ENCODE measurements around the gene TAF4. TPM values are rescaled to one million over a fixed set of nuclear protein-coding genes. Genes with fewer than 3 reads are reported as not detected.
A peak's percentile ranks its signal among the peaks of the same experiment; 100 is the strongest.

TAF4 gene
- total RNA-seq, 1 experiment from 2014 or later, result 21.0 TPM

GRCh38 chr20:61967300-61967699 is 98.4 kb downstream of the TAF4 start:
- BruUV-seq (replicated peaks), result no TSS peak
- DNase-seq (ENCODE audit: low read depth, low spot score) (no peak), ATAC-seq (no peak)
- H3K27me3 ChIP-seq (ENCODE audit: control insufficient read depth, insufficient read depth, low read length), result no peaks in the 10 kb centered on the region
- H3K9me3 ChIP-seq (ENCODE audit: control insufficient read depth, insufficient read depth, low read depth, low read length), result no peaks in the 10 kb centered on the region
- in situ Hi-C loops (cut with HindIII; ENCODE audit: low pct_unique_long_range_greater_than_20kb, low sequenced_read_pairs), result no loop called here
- ChIA-PET POLR2A (no interaction called here), CTCF (interaction anchor here (0.6 kb wide), 1 partner anchor 605 kb away, joined by 3 read pairs; no protein-coding TSS in a partner anchor)
- H3K4me1 ChIP-seq (ENCODE audit: control insufficient read depth, insufficient read depth, low read length), result no peaks in the 10 kb centered on the region
- H3K27ac ChIP-seq (ENCODE audit: low read length), result no peak overlapping the region
- H3K4me3 ChIP-seq (ENCODE audit: low read depth in 2 of 2, low read length in 2 of 2), result no peak overlapping the region
- no peaks in the 10 kb centered on the region; the same call in 1 of the 2 replicates for H3K36me3 ChIP-seq (ENCODE audit: control insufficient read depth, insufficient read depth, low read length)
- intact Hi-C loops (cut with micrococcal nuclease; ENCODE audit: unreplicated experiment), result no loop called here
- no peak for TF ChIP-seq SIN3A (IDR thresholded peaks at IDR 0.05; ENCODE audit: borderline replicate concordance, insufficient read depth, low read depth, low read length)
- no peak for TF ChIP-seq CTCF (IDR thresholded peaks at IDR 0.05)

DNA sequence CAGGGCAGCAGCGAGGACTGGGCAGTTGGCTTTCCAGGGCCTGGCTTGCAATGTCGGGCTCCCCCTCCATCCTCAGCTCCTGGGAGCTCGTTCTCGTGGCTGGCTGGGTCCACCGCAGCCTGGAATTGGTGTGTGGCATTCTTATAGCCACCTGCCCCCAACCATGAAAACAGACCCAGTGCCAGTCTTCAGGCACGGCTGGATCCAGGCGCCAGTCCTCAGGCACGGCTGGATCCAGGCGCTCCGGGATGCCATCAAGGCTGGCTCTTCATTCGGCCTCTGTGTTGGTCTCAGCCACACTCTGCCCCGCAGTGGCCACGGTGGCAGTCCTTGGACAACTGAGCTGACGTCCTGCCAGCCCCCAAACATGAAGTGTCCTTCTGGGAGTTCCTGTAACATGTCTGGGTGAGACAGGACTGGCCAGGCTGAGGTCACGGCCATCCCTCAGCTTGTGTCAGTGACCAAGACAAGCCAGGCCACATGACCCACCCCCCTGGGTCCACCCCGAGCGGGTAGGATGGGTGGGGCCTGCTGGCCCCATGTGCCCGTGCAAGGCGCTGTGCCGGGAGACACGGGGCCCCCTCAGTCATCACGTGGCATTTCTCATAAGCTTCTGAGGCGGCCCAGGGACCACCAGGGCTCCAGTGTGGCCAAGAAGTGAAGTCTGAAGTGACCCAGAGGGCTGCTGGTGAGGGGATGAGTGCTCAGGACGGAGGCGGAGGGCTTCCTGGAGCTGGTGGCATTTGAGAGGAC is 99.0 kb downstream of the TAF4 start:
- no peaks in the 10 kb centered on the region for H3K9me3 ChIP-seq (ENCODE audit: control insufficient read depth, insufficient read depth, low read depth, low read length)
- in situ Hi-C loops (cut with HindIII; ENCODE audit: low pct_unique_long_range_greater_than_20kb, low sequenced_read_pairs), result no loop called here
- H3K4me1 ChIP-seq (ENCODE audit: control insufficient read depth, insufficient read depth, low read length), result no peaks in the 10 kb centered on the region
- intact Hi-C loops (cut with micrococcal nuclease; ENCODE audit: unreplicated experiment), result no loop called here
- TF ChIP-seq TCF7L2 (IDR thresholded peaks at IDR 0.05; ENCODE audit: low read depth, low read length) (no peak), SIN3A (IDR thresholded peaks at IDR 0.05; ENCODE audit: borderline replicate concordance, insufficient read depth, low read depth, low read length) (no peak), POLR2AphosphoS5 (IDR thresholded peaks at IDR 0.05; ENCODE audit: low read depth, low read length) (no peak), CTCF (IDR thresholded peaks at IDR 0.05) (no peak), REST (IDR thresholded peaks at IDR 0.05; ENCODE audit: insufficient read depth in 1 of 2, low read depth in 2 of 2, low read length in 1 of 2) (no peak)
- BruUV-seq (replicated peaks), result no TSS peak
- H3K27ac ChIP-seq (ENCODE audit: low read length), result no peak overlapping the region
- no peaks in the 10 kb centered on the region for H3K27me3 ChIP-seq (ENCODE audit: control insufficient read depth, insufficient read depth, low read length)
- CTCF ChIA-PET, result interaction anchor here (0.6 kb wide), 1 partner anchor 606 kb away, joined by 3 read pairs; no protein-coding TSS in a partner anchor
- no peak overlapping the region for H3K4me3 ChIP-seq (ENCODE audit: low read depth in 2 of 2, low read length in 2 of 2)
- no peak for DNase-seq (ENCODE audit: low read depth, low spot score)
- no peaks in the 10 kb centered on the region for H3K36me3 ChIP-seq (ENCODE audit: control insufficient read depth, insufficient read depth, low read length)
- ATAC-seq, result peak; percentile 42; the same call in 1 of the 2 replicates
- POLR2A ChIA-PET, result no interaction called here

All from Panc1 (cell line).